Activated gamma-delta T cell treated with anti-CD3 and anti-CD28 coated beads, Interleukin-2, amount 50 U/mL, for 16 hours (primary cell): Measurements from ENCODE around the gene TBC1D22A.

Experiments used
- DNase-seq: peaks from one replicate; pipeline ENCODE4 v3.0.0-alpha.2; 2020; ENCODE audit warnings: low read depth

Gene TBC1D22A

GRCh38 chr22:47032956-47033647 lies 270.7 kb downstream of the TBC1D22A start:
- DNase-seq, result no peak

GRCh38 chr22:47033648-47034000 lies 271.2 kb downstream of the TBC1D22A start:
- no peak for DNase-seq

- DNase-seq, result no peak
Measured at GRCh38 chr22:47034076-47034808, 271.8 kb downstream of the TBC1D22A start.

GRCh38 chr22:47034905-47035419 lies 272.5 kb downstream of the TBC1D22A start:
- no peak for DNase-seq

- no peak for DNase-seq
Measured at GRCh38 chr22:47035425-47035881, 273.0 kb downstream of the TBC1D22A start.

GRCh38 chr22:47036352-47036751 lies 273.9 kb downstream of the TBC1D22A start:
- no peak for DNase-seq

- DNase-seq, result no peak
Measured at GRCh38 chr22:47036936-47037485, 274.6 kb downstream of the TBC1D22A start.

- no peak for DNase-seq
Measured at GRCh38 chr22:47038206-47038835, 275.9 kb downstream of the TBC1D22A start.

GRCh38 chr22:47039356-47039755 lies 276.9 kb downstream of the TBC1D22A start:
- DNase-seq, result no peak

GRCh38 chr22:47040486-47041270 lies 278.2 kb downstream of the TBC1D22A start:
- DNase-seq, result no peak

- DNase-seq, result no peak
Measured at GRCh38 chr22:47041271-47042115, 279.0 kb downstream of the TBC1D22A start.

- DNase-seq, result no peak
Measured at GRCh38 chr22:47042116-47042825, 279.8 kb downstream of the TBC1D22A start.

- no peak for DNase-seq
Measured at GRCh38 chr22:47042861-47043496, 280.5 kb downstream of the TBC1D22A start.

GRCh38 chr22:47043835-47044721 lies 281.6 kb downstream of the TBC1D22A start:
- DNase-seq, result no peak

- DNase-seq, result no peak
Measured at GRCh38 chr22:47044722-47045535, 282.5 kb downstream of the TBC1D22A start.

- no peak for DNase-seq
Measured at GRCh38 chr22:47045691-47046410, 283.4 kb downstream of the TBC1D22A start.
